ENCODE results near the gene GAMT.

Gene GAMT

GRCh38 chr19:1350867-1351266 lies 50.5 kb downstream of the GAMT start:
- no peak for DNase-seq
- no peaks in the 10 kb centered on the region for H3F3A ChIP-seq (ENCODE audit: insufficient read depth, low read length)
- no peak overlapping the region for H3K9ac ChIP-seq (ENCODE audit: low read length)
- H3K9me2 ChIP-seq (replicated peaks; ENCODE audit: insufficient read depth, low read length), result no peaks in the 10 kb centered on the region
- H3K79me2 ChIP-seq (ENCODE audit: low read length), result peaks cover 7% of the 10 kb centered on the region; the same call in 1 of the 2 replicates
- peaks cover 33% of the 10 kb centered on the region for H3K27me3 ChIP-seq (replicated peaks; ENCODE audit: insufficient read depth, low read length)
- TF ChIP-seq EZH2 (optimal IDR thresholded peaks at IDR 0.05; ENCODE audit: low read depth, low read length), result no peak
- no peak for TF ChIP-seq CTCF (IDR thresholded peaks at IDR 0.05; ENCODE audit: low read length)
- TF ChIP-seq EZH2phosphoT487 (IDR thresholded peaks at IDR 0.05; ENCODE audit: low read length), result no peak
- H3K27ac ChIP-seq (ENCODE audit: low read length), result no peak overlapping the region
- H3K4me2 ChIP-seq (ENCODE audit: low read depth, low read length), result no peak overlapping the region
- H3K4me3 ChIP-seq (ENCODE audit: low read length), result no peak overlapping the region
- H3K4me1 ChIP-seq (ENCODE audit: low read length), result 0 out of 2 replicates have a peak, but pooled peaks cover 3% of the 10 kb centered on the region
- no peaks in the 10 kb centered on the region for H3K36me3 ChIP-seq (replicated peaks; ENCODE audit: insufficient read depth, low read length)
- no peaks in the 10 kb centered on the region for H3K9me3 ChIP-seq (replicated peaks; ENCODE audit: insufficient read depth, low read length)
- H2AFZ ChIP-seq (ENCODE audit: low read length), result no peak overlapping the region
- no peaks in the 10 kb centered on the region for H4K20me1 ChIP-seq (ENCODE audit: insufficient read depth, low read length)

GRCh38 chr19:1349211-1349610 lies 52.1 kb downstream of the GAMT start:
- Histone ChIP-seq H4K20me1 (ENCODE audit: insufficient read depth, low read length) (no peaks in the 10 kb centered on the region), H3K27ac (ENCODE audit: low read length) (no peak overlapping the region), H3K4me1 (ENCODE audit: low read length) (peaks cover 2% of the 10 kb centered on the region; the same call in 1 of the 2 replicates), H3K4me3 (ENCODE audit: low read length) (no peak overlapping the region), H3K9me3 (replicated peaks; ENCODE audit: insufficient read depth, low read length) (no peaks in the 10 kb centered on the region), H3K9ac (ENCODE audit: low read length) (no peak overlapping the region), H2AFZ (ENCODE audit: low read length) (no peak overlapping the region), H3K36me3 (replicated peaks; ENCODE audit: insufficient read depth, low read length) (no peaks in the 10 kb centered on the region), H3K79me2 (ENCODE audit: low read length) (no peaks in the 10 kb centered on the region), H3K27me3 (replicated peaks; ENCODE audit: insufficient read depth, low read length) (peaks cover 35% of the 10 kb centered on the region), H3K4me2 (ENCODE audit: low read depth, low read length) (no peak overlapping the region), H3F3A (ENCODE audit: insufficient read depth, low read length) (peaks cover 9% of the 10 kb centered on the region), H3K9me2 (replicated peaks; ENCODE audit: insufficient read depth, low read length) (no peaks in the 10 kb centered on the region)
- DNase-seq, result no peak
- TF ChIP-seq CTCF (IDR thresholded peaks at IDR 0.05; ENCODE audit: low read length) (no peak), EZH2phosphoT487 (IDR thresholded peaks at IDR 0.05; ENCODE audit: low read length) (no peak), EZH2 (optimal IDR thresholded peaks at IDR 0.05; ENCODE audit: low read depth, low read length) (no peak)

Measured in MM.1S (cell line).